ENCODE data around the gene COL8A1.

- TF ChIP-seq POLR2A (IDR thresholded peaks at IDR 0.05): no peak
- TF ChIP-seq POLR2AphosphoS5 (IDR thresholded peaks at IDR 0.05): no peak
- no peak for TF ChIP-seq CTCF (IDR thresholded peaks at IDR 0.05)
Measured at GRCh38 chr3:99768126-99768525, 129.7 kb downstream of the COL8A1 start.

All from stomach (tissue), 4 donors.